ENCODE results near the gene SMIM45.

SMIM45 gene

DNA sequence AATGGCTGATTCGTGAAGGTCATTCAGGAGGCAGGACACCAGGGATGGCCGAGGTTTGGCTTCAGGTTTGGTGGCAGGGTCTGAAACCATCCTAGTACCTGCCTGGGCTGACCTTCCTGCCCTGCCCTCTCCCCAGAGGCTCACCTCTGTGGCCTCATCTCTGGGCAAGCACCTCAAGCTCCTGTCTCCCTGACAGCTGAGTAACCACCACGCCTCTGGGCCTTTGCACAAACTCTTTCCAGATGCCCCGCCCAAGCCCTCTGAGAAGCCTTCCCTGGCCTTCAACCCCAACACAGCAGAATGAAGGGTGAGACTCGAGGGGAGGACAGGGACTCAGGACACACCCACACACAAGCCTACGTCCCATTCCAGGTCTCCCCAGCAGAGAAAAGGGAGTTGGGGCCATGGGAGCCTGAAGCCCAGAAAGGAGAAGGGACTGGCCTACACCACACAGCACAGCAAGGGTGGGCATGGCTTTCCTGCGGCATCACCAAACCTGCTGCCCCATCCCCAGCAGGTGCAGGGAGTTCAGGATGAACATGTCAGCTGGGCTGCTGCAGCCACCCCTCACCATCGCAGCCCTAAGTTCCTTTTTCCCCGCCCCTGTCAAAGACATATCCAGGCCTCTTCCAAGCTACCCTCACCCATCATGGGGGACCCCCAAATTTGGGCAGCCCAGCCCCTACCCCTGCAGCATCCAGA is 39.5 kb upstream of the SMIM45 start:
- Histone ChIP-seq H3K36me3 (ENCODE audit: insufficient read depth, low read length) (no peaks in the 10 kb centered on the region), H2AFZ (ENCODE audit: low read depth, low read length) (no peak overlapping the region), H3K79me2 (replicated peaks; ENCODE audit: insufficient read depth, low read length) (no peaks in the 10 kb centered on the region), H3K27me3 (ENCODE audit: insufficient read depth, low read depth, low read length) (peaks cover 83% of the 10 kb centered on the region), H3K4me3 (ENCODE audit: low read length) (no peak overlapping the region), H3K9me2 (ENCODE audit: insufficient read depth, low read length) (no peaks in the 10 kb centered on the region), H3K4me2 (ENCODE audit: low read length) (no peak overlapping the region), H3K9me3 (ENCODE audit: low read length) (no peaks in the 10 kb centered on the region), H3F3A (ENCODE audit: insufficient read depth, low read length, poor library complexity, severe bottlenecking) (no peaks in the 10 kb centered on the region), H4K20me1 (ENCODE audit: insufficient read depth) (no peaks in the 10 kb centered on the region), H3K27ac (ENCODE audit: low read length) (no peak overlapping the region), H3K9ac (ENCODE audit: low read length) (no peak overlapping the region)
- TF ChIP-seq TAF1 (IDR thresholded peaks at IDR 0.05; ENCODE audit: low read depth) (no peak), EZH2 (IDR thresholded peaks at IDR 0.05; ENCODE audit: borderline replicate concordance, insufficient read depth, low read length, poor library complexity, severe bottlenecking) (no peak), MXI1 (conservative IDR thresholded peaks at IDR 0.05; ENCODE audit: poor library complexity, severe bottlenecking) (no peak), EP300 (conservative IDR thresholded peaks at IDR 0.05; ENCODE audit: poor library complexity, severe bottlenecking) (no peak), RAD21 (conservative IDR thresholded peaks at IDR 0.05) (no peak)
- TF ChIP-seq, protein P1, sequence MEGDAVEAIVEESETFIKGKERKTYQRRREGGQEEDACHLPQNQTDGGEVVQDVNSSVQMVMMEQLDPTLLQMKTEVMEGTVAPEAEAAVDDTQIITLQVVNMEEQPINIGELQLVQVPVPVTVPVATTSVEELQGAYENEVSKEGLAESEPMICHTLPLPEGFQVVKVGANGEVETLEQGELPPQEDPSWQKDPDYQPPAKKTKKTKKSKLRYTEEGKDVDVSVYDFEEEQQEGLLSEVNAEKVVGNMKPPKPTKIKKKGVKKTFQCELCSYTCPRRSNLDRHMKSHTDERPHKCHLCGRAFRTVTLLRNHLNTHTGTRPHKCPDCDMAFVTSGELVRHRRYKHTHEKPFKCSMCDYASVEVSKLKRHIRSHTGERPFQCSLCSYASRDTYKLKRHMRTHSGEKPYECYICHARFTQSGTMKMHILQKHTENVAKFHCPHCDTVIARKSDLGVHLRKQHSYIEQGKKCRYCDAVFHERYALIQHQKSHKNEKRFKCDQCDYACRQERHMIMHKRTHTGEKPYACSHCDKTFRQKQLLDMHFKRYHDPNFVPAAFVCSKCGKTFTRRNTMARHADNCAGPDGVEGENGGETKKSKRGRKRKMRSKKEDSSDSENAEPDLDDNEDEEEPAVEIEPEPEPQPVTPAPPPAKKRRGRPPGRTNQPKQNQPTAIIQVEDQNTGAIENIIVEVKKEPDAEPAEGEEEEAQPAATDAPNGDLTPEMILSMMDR (IDR thresholded peaks at IDR 0.05; ENCODE audit: poor library complexity, severe bottlenecking) = no peak
- TF ChIP-seq, protein P2, sequence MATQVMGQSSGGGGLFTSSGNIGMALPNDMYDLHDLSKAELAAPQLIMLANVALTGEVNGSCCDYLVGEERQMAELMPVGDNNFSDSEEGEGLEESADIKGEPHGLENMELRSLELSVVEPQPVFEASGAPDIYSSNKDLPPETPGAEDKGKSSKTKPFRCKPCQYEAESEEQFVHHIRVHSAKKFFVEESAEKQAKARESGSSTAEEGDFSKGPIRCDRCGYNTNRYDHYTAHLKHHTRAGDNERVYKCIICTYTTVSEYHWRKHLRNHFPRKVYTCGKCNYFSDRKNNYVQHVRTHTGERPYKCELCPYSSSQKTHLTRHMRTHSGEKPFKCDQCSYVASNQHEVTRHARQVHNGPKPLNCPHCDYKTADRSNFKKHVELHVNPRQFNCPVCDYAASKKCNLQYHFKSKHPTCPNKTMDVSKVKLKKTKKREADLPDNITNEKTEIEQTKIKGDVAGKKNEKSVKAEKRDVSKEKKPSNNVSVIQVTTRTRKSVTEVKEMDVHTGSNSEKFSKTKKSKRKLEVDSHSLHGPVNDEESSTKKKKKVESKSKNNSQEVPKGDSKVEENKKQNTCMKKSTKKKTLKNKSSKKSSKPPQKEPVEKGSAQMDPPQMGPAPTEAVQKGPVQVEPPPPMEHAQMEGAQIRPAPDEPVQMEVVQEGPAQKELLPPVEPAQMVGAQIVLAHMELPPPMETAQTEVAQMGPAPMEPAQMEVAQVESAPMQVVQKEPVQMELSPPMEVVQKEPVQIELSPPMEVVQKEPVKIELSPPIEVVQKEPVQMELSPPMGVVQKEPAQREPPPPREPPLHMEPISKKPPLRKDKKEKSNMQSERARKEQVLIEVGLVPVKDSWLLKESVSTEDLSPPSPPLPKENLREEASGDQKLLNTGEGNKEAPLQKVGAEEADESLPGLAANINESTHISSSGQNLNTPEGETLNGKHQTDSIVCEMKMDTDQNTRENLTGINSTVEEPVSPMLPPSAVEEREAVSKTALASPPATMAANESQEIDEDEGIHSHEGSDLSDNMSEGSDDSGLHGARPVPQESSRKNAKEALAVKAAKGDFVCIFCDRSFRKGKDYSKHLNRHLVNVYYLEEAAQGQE (IDR thresholded peaks at IDR 0.05; ENCODE audit: borderline replicate concordance) = no peak

DNA sequence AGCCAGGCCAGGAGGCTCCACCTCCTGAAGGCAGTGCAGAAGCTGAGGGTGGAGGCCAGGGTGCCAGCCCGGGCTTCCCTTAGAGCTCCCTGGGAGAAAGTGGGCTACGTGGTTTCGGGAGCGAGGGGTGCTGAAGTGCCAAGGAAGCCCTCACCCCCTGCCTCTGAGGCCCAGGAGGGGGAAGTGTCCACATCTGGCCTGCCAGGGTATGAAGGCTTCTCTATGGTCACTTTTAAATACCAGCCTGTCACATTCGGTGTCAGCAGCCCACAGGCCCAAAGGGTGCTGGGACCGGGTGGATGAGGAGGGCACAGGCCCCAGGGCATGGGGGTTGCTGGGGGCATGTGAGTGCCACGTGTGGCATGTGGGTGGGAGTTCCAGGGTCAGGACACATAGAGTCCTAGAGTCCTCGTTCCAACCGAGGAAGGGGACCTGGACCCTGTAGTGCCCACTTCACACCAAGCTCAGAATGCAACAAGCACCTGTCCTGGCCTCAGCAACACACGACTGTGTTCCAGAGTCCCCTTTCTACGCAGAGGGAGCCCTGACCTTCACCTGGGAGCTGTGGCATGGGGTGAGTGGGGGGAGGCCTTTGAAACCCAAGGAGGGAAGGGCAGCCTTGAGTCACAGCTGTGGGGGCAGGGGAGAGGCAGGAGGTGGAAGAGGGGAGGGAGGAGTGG is 38.8 kb upstream of the SMIM45 start:
- no peak for TF ChIP-seq TAF1 (IDR thresholded peaks at IDR 0.05; ENCODE audit: low read depth)
- no peak for TF ChIP-seq RAD21 (conservative IDR thresholded peaks at IDR 0.05)
- TF ChIP-seq, protein P1 (IDR thresholded peaks at IDR 0.05; ENCODE audit: poor library complexity, severe bottlenecking) = no peak
- TF ChIP-seq, protein P2 (IDR thresholded peaks at IDR 0.05; ENCODE audit: borderline replicate concordance) = no peak
- no peak for TF ChIP-seq POLR2AphosphoS5 (IDR thresholded peaks at IDR 0.05)
- TF ChIP-seq EP300 (conservative IDR thresholded peaks at IDR 0.05; ENCODE audit: poor library complexity, severe bottlenecking) = no peak
- H3F3A ChIP-seq (ENCODE audit: insufficient read depth, low read length, poor library complexity, severe bottlenecking) = no peaks in the 10 kb centered on the region
- no peak overlapping the region for H3K4me3 ChIP-seq (ENCODE audit: low read length)
- no peak overlapping the region for H3K4me2 ChIP-seq (ENCODE audit: low read length)
- no peak overlapping the region for H3K9ac ChIP-seq (ENCODE audit: low read length)
- H3K27ac ChIP-seq (ENCODE audit: low read length) = no peak overlapping the region
- no peaks in the 10 kb centered on the region for H3K9me3 ChIP-seq (ENCODE audit: low read length)
- no peaks in the 10 kb centered on the region for H3K79me2 ChIP-seq (replicated peaks; ENCODE audit: insufficient read depth, low read length)
- H4K20me1 ChIP-seq (ENCODE audit: insufficient read depth) = no peaks in the 10 kb centered on the region
- H3K36me3 ChIP-seq (ENCODE audit: insufficient read depth, low read length) = no peaks in the 10 kb centered on the region
- peaks cover 90% of the 10 kb centered on the region for H3K27me3 ChIP-seq (ENCODE audit: insufficient read depth, low read depth, low read length)
- H3K9me2 ChIP-seq (ENCODE audit: insufficient read depth, low read length) = no peaks in the 10 kb centered on the region
- H2AFZ ChIP-seq (ENCODE audit: low read depth, low read length) = no peak overlapping the region

Measured in neural cell (in vitro differentiated cells).